NAMALWA (cell line): ENCODE results near the gene OTUD1.

Experiments used
- DNase-seq: peaks from one replicate; pipeline ENCODE4 v3.0.0-alpha.2; 2015; ENCODE audit warnings: low spot score

Gene OTUD1

DNA sequence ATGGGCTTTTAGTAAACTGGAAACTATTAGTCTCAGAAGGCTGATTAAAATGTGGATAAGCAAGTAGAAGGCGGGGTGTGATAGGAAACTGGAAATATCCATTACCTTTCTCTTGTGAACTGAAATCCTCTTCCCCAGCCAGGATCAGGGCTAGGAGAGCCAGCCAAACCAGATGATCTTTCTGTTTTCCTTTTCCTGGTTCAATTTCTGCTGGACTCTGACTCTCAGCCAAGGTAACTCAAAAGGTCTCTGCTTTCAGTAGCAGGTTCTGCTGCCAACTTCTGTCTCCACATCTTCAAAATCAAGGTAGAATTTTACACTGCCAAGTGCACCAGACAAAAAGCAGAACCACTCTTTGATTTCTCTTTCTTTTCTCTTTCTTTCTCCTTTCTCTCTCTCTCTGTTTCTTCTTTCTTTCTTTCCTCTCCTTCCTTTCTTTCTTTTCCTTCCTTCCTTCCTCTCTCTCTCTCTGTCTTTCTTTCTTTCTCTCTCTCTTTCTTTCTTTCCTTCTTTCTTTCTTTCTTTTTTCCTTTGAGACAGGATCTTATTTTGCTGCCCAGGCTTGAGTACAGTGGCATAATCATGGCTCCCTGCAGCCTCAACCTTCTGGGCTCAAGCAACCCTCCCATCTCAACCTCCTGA, 30.8 kb downstream of the OTUD1 start:
- no peak for DNase-seq

- DNase-seq, result no peak
Observed at GRCh38 chr10:23472181-23472580, 33.3 kb downstream of the OTUD1 start.

DNA sequence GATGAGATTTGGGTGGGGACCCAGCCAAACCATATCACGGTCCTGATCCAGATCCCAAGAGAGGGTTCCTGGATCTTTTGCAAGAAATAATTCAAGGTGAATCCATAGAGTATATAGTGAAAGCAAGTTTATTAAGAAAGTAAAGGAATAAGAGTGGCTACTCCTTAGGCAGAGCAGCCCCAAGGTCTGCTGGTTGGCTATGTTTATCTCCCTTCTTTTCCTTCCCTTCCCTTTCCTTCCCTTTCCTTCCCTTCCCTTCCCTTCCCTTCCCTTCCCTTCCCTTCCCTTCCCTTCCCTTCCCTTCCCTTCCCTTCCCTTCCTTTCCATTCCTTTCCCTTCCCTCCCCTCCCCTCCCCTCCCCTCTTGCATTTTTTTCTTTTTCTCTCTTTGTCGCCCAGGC, 35.2 kb downstream of the OTUD1 start:
- DNase-seq, result no peak

GRCh38 chr10:23474626-23475025, 35.8 kb downstream of the OTUD1 start:
- no peak for DNase-seq

DNA sequence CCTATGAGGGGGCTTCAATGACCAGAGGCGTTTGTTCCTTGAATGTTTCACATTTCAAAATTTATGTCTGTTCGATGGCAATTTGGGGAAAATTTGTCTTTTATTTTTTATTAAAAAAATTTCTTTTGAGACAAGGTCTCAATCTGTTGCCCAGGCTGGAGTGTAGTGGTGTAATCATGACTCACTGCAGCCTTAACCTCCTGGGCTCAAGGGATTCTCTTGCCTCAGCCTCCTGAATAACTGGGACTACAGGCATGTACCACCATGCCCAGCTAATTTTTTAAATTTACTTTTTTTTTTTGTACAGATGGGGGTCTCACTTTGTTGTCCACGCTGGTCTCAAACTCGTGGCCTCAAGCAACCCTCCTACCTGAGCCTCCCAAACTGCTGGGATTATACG, 39.7 kb downstream of the OTUD1 start:
- no peak for DNase-seq

DNA sequence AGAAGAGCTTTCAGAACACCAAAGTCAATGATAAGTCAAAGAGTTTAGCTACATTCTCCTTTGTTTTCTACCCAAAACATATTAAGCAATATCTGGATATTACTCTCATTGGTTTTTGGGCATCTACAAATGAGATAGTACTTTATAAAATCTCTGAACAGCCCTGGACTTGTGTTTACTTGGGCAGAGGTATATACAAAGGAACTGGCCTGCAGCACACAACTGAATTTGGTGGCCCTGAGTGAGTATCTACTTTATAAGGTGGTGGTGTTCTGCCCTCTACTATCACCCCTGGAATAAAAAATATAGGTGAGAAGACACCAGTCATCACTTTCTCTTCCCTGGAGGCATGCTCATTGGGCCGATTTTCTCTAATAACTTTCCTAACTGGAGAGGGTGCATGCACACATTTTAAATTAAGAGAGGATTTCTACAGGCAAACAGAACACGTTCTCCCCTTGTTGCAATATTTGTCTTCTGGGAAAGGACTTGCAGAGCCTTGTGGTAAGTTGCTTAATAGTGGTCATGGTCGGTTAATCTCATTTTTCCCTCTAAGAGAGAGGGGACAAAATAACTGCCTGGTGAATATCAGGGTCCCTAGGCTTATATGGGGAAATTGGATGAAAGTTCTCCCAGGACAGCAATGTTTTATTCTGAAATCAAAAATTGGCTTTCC, 41.1 kb downstream of the OTUD1 start:
- DNase-seq, result no peak

GRCh38 chr10:23481363-23481961, 42.6 kb downstream of the OTUD1 start:
- DNase-seq, result no peak

DNA sequence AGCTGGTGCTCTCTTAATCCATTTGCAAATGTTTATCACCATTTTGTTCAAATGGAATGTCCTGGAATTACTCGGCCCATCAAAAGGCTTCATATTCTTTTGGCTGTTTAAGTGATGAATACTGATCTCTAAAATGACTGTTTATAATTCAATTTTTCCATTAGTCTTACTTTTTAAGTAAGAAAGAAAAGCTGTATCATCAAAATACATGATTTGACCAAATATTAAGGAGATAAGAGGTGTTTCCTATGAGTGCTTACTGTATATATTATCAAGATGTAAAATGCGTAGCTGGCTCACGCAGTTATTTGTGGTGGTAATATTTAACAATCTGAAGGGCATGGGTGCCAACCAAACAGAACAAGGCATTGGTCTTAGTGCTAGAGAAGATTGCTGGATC, 51.2 kb downstream of the OTUD1 start:
- DNase-seq, result no peak
